T-helper 1 cell treated with Interleukin-12 subunit alpha and Interleukin-12 subunit beta and Interleukin-4 antibody, amounts not matched to agents 30 ng/mL and 1 ng/mL, for 36 hours (primary cell): Measurements from ENCODE around the gene SMARCA1. TPM values are rescaled to one million over a fixed set of nuclear protein-coding genes. Genes with fewer than 3 reads are reported as not detected.
"Not testable (repeated sequence)": the region's sequence is repeated elsewhere in the genome, so short reads cannot be mapped to it uniquely, and the experiment has no call there.

ENCODE experiments used
- intact Hi-C: fragments of 100-400 bp; cut with micrococcal nuclease; formaldehyde crosslinking; loops from one replicate; pipeline ENCODE4 v1.15.1; 2024
- total RNA-seq: library from RNA; stranded (reverse); gene quantifications from 2 replicates; pipeline ENCODE4 v1.2.3, GENCODE V29; 2022

SMARCA1 gene, protein sequence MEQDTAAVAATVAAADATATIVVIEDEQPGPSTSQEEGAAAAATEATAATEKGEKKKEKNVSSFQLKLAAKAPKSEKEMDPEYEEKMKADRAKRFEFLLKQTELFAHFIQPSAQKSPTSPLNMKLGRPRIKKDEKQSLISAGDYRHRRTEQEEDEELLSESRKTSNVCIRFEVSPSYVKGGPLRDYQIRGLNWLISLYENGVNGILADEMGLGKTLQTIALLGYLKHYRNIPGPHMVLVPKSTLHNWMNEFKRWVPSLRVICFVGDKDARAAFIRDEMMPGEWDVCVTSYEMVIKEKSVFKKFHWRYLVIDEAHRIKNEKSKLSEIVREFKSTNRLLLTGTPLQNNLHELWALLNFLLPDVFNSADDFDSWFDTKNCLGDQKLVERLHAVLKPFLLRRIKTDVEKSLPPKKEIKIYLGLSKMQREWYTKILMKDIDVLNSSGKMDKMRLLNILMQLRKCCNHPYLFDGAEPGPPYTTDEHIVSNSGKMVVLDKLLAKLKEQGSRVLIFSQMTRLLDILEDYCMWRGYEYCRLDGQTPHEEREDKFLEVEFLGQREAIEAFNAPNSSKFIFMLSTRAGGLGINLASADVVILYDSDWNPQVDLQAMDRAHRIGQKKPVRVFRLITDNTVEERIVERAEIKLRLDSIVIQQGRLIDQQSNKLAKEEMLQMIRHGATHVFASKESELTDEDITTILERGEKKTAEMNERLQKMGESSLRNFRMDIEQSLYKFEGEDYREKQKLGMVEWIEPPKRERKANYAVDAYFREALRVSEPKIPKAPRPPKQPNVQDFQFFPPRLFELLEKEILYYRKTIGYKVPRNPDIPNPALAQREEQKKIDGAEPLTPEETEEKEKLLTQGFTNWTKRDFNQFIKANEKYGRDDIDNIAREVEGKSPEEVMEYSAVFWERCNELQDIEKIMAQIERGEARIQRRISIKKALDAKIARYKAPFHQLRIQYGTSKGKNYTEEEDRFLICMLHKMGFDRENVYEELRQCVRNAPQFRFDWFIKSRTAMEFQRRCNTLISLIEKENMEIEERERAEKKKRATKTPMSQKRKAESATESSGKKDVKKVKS
- not detected in 2 replicates for total RNA-seq

- intact Hi-C loops: no loop called here
Observed at GRCh38 chrX:129523079-129523911, at the start of gene SMARCA1. SMARCA1 (minus strand) TSS chrX:129523490; CDS start chrX:129523370, 120 bp downstream.

GRCh38 chrX:129572422-129572821, 49.1 kb upstream of the SMARCA1 start:
- intact Hi-C loops: no loop called here

DNA sequence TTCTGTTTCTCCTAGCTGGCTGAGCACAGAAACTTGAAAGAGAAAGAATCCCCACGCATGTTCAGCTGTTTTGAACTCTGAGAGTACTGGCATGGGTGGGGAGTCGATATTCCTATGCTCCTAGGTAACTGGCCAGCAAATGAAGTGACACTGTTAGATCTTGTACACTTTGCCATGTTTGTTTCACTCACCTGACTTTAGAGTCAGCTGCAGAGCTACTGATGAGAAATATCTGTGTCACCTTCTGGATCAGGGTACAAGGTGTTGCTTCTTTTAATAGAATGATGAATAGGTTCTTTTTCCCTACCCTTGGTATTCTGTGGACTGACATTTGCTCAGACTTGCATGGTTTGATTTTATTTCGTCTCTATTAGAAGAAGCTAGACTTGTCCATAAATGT, 45.1 kb upstream of the SMARCA1 start:
- intact Hi-C loops: no loop called here

GRCh38 chrX:129566073-129566472, 42.8 kb upstream of the SMARCA1 start:
- intact Hi-C loops: no loop called here

DNA sequence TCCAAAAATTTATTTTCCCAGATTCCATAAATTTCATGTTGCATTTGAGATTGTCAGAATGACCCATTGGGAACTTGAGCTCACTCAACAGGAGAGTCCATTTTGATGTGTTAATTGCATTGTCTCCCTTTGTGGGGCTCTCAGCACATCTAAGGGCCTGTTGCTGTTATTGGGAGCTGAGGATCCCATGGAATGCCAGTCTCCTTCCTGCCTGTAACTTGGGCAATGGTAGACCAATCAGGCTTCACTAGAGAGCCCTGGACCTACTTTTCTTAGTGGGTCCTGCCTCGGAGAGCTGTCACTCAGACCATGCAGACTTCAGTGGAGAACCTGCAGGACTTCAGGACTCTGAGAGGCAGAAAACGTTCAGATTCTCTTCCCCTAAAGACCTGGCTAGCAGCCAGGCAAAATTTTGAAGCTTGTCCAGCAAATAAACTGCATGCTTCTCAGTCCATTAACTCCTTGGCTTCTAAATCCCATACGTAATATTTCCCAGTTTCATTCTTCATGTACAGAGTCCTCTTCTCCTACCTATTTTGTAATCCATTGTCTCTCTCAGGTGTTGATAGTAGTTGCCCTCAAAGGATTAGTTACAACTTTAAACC, 41.9 kb upstream of the SMARCA1 start:
- intact Hi-C loops: no loop called here

GRCh38 chrX:129564345-129564744, 41.1 kb upstream of the SMARCA1 start:
- intact Hi-C loops: not testable (repeated sequence)

GRCh38 chrX:129561453-129561852, 38.2 kb upstream of the SMARCA1 start:
- intact Hi-C loops: no loop called here

GRCh38 chrX:129559783-129560182, 36.5 kb upstream of the SMARCA1 start:
- intact Hi-C loops: no loop called here

GRCh38 chrX:129557844-129558480, 34.7 kb upstream of the SMARCA1 start:
- intact Hi-C loops: no loop called here

- intact Hi-C loops: no loop called here
Observed at GRCh38 chrX:129556806-129557315, 33.6 kb upstream of the SMARCA1 start.

DNA sequence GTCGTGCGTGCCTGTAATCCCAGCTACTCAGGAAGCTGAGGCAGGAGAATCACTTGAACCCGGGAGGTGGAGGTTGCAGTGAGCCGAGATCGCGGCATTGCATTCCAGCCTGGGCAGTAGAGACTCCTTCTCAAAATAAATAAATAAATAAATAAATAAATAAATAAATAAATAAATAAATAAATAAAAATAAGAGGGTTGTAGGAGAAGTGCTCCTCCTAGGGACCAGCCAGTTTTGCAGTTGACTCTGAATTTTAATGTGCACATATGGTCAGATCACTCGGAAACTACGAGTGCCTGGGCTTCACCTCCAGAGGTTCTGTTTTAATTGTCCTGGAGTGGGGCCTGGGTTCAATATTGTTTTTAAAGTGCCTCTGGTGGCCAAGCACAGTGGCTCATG, 31.5 kb upstream of the SMARCA1 start:
- intact Hi-C loops: not testable (repeated sequence)

- intact Hi-C loops: no loop called here
Observed at GRCh38 chrX:129553619-129554288, 30.5 kb upstream of the SMARCA1 start.

DNA sequence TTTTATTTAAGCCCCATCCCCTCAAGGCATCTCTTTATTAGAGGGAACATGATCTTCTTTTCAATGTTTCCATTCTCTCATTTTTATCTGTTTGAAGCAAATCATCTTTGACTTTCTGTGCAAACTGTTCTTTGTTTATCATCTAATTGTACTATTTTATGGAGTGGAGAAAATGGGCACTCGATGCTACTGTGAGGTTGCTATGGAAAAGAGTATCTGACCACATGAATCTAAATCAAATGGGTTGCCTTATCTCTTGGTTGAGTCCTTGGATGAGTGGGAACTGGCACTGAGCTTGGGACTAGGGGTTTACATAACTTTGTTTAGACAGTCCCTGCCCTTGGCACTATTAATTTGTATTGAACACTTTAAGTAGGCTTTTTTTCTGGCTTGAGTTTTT, 25.8 kb upstream of the SMARCA1 start:
- intact Hi-C loops: no loop called here

GRCh38 chrX:129545408-129545807, 22.1 kb upstream of the SMARCA1 start:
- intact Hi-C loops: no loop called here

GRCh38 chrX:129544780-129545179, 21.5 kb upstream of the SMARCA1 start:
- intact Hi-C loops: no loop called here

- intact Hi-C loops: no loop called here
Observed at GRCh38 chrX:129540722-129541184, 17.5 kb upstream of the SMARCA1 start.

GRCh38 chrX:129540068-129540653, 16.9 kb upstream of the SMARCA1 start, which contains the start of gene OCRL:
OCRL (plus strand) TSS chrX:129540259; CDS start chrX:129540440, 181 bp downstream.
- intact Hi-C loops: no loop called here

- intact Hi-C loops: no loop called here
Observed at GRCh38 chrX:129534816-129535578, 11.7 kb upstream of the SMARCA1 start.
